Measurements from ENCODE around the gene THSD4.

- TF ChIP-seq CREB1 (IDR thresholded peaks at IDR 0.05) = no peak
- no peak for TF ChIP-seq CREB1 (CRISPR knock-in tag; IDR thresholded peaks at IDR 0.05)
- TF ChIP-seq FOXJ2 (tag; IDR thresholded peaks at IDR 0.05) = no peak
- no peak for TF ChIP-seq JUND (IDR thresholded peaks at IDR 0.05; ENCODE audit: borderline replicate concordance, low read depth, low read length)
- TF ChIP-seq JUND (tag; IDR thresholded peaks at IDR 0.05; ENCODE audit: borderline replicate concordance, low read depth, low read length) = no peak
- TF ChIP-seq CHD2 (IDR thresholded peaks at IDR 0.05; ENCODE audit: low read depth, low read length) = no peak
- TF ChIP-seq ZNF644 (tag; IDR thresholded peaks at IDR 0.05; ENCODE audit: low read depth) = no peak
Observed at GRCh38 chr15:71314956-71315537, 199.8 kb downstream of the THSD4 start.
